Amniotic epithelial cell (primary cell): Measurements from ENCODE around the gene PCLAF.
A peak's percentile ranks its signal among the peaks of the same experiment; 100 is the strongest.
"Not testable (repeated sequence)": the region's sequence is repeated elsewhere in the genome, so short reads cannot be mapped to it uniquely, and the experiment has no call there.

Source experiments
- DNase-seq: peaks from one replicate; pipeline ENCODE4 v3.0.0-alpha.2; 2010; ENCODE audit warnings: low read depth

The PCLAF gene

GRCh38 chr15:64381000-64381751 is at the start of gene PCLAF:
Gene PCLAF (minus strand): TSS chr15:64381441. CDS start chr15:64381371, 70 bp downstream.
- DNase-seq = peak; percentile 94

- DNase-seq = peak; percentile 95
Observed at GRCh38 chr15:64430000-64430735, 48.9 kb upstream of the PCLAF start.

GRCh38 chr15:64429448-64429847 is 48.2 kb upstream of the PCLAF start:
- no peak for DNase-seq

GRCh38 chr15:64426845-64427465 is 45.7 kb upstream of the PCLAF start:
- DNase-seq = peak; percentile 53

- DNase-seq = no peak
Observed at GRCh38 chr15:64425221-64425620, 44.0 kb upstream of the PCLAF start.

GRCh38 chr15:64423970-64424369 is 42.7 kb upstream of the PCLAF start:
- no peak for DNase-seq

GRCh38 chr15:64422697-64423096 is 41.5 kb upstream of the PCLAF start:
- DNase-seq = no peak

GRCh38 chr15:64412216-64412615 is 31.0 kb upstream of the PCLAF start:
- no peak for DNase-seq

GRCh38 chr15:64400583-64400982 is 19.3 kb upstream of the PCLAF start:
- no peak for DNase-seq

GRCh38 chr15:64398575-64398974 is 17.3 kb upstream of the PCLAF start:
- DNase-seq = peak; percentile 22

- DNase-seq = no peak
Observed at GRCh38 chr15:64396789-64397188, 15.5 kb upstream of the PCLAF start.

GRCh38 chr15:64392471-64392870 is 11.2 kb upstream of the PCLAF start:
- not testable (repeated sequence) for DNase-seq

- no peak for DNase-seq
Observed at GRCh38 chr15:64389036-64389435, 7.8 kb upstream of the PCLAF start.

- DNase-seq = peak; percentile 98
Observed at GRCh38 chr15:64387562-64388168, 6.4 kb upstream of the PCLAF start, which contains the start of gene TRIP4. Gene TRIP4 (plus strand): TSS chr15:64387836. CDS start chr15:64387864, 28 bp downstream.

- DNase-seq = no peak
Observed at GRCh38 chr15:64386291-64386690, 5.0 kb upstream of the PCLAF start.

GRCh38 chr15:64383760-64384159 is 2.5 kb upstream of the PCLAF start:
- DNase-seq = no peak

- not testable (repeated sequence) for DNase-seq
Observed at GRCh38 chr15:64380130-64380870, 941 bp downstream of the PCLAF start.

- DNase-seq = no peak
Observed at GRCh38 chr15:64379216-64379960, 1.9 kb downstream of the PCLAF start.

GRCh38 chr15:64373360-64373759 is 7.9 kb downstream of the PCLAF start:
- DNase-seq = no peak

- not testable (repeated sequence) for DNase-seq
Observed at GRCh38 chr15:64371383-64371782, 9.9 kb downstream of the PCLAF start.

- DNase-seq = peak; percentile 24
Observed at GRCh38 chr15:64369078-64369607, 12.1 kb downstream of the PCLAF start.
